ENCODE measurements around the gene MIGA1. TPM values are rescaled to one million over a fixed set of nuclear protein-coding genes. Genes with fewer than 3 reads are reported as not detected.

Gene MIGA1
- total RNA-seq, 1 donor from 2014 or later, result 10.8 TPM

- peak within 1 kb of the TSS; percentile 80 to 96 for H3K4me3 ChIP-seq
- H3K9me3 ChIP-seq, result no peaks in the 10 kb centered on the region
- TF ChIP-seq POLR2AphosphoS5 (IDR thresholded peaks at IDR 0.05; ENCODE audit: insufficient read depth in 1 of 2, low read depth in 1 of 2), result peak; percentile 62 to 95
- TF ChIP-seq, protein P1, sequence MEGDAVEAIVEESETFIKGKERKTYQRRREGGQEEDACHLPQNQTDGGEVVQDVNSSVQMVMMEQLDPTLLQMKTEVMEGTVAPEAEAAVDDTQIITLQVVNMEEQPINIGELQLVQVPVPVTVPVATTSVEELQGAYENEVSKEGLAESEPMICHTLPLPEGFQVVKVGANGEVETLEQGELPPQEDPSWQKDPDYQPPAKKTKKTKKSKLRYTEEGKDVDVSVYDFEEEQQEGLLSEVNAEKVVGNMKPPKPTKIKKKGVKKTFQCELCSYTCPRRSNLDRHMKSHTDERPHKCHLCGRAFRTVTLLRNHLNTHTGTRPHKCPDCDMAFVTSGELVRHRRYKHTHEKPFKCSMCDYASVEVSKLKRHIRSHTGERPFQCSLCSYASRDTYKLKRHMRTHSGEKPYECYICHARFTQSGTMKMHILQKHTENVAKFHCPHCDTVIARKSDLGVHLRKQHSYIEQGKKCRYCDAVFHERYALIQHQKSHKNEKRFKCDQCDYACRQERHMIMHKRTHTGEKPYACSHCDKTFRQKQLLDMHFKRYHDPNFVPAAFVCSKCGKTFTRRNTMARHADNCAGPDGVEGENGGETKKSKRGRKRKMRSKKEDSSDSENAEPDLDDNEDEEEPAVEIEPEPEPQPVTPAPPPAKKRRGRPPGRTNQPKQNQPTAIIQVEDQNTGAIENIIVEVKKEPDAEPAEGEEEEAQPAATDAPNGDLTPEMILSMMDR (IDR thresholded peaks at IDR 0.05), result no peak
- peak in 1 of 2 donors; percentile 69 for TF ChIP-seq POLR2A (IDR thresholded peaks at IDR 0.05)
- intact Hi-C loops (cut with DNase I), result loop anchor here (5.0 kb wide), 1 partner anchor 77 kb away; the partner anchor contains the start of gene ZZZ3
- DNase-seq (ENCODE audit: extremely low spot score in 2 of 2), result peak in 1 of 2 donors; percentile 87
- H3K4me1 ChIP-seq, result peaks cover 43% of the 10 kb centered on the region
- H3K27ac ChIP-seq, result peak within 1 kb of the TSS; percentile 90
- H3K36me3 ChIP-seq, result no peaks in the 10 kb centered on the region
- H3K27me3 ChIP-seq, result no peaks in the 10 kb centered on the region
Measured at GRCh38 chr1:77759071-77760028, 20.1 kb upstream of the MIGA1 start, which contains the start of gene USP33. Gene USP33, minus strand, starts transcription at chr1:77759852. Its CDS starts 18,155 bp downstream, at chr1:77741697.

DNA sequence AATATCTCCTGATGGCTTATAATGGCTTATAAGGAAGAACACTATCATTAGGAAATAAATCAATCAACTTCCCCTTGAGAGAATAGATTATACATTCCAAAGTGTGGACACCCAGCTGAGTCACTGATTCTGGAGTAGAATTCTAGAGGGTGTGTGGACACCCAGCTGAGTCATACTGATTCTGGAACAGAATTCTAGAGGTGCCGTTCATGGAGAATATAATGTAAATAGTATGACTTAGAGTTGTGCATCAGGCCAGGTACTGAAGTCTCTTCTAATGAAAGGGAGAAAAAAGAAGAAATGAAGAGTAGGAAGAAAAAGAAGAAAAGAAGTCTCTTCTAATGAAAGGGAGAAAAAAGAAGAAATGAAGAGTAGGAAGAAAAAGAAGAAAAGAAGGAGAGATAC lies 17.4 kb upstream of the MIGA1 start:
- Histone ChIP-seq H3K27me3 (no peaks in the 10 kb centered on the region), H3K9me3 (no peaks in the 10 kb centered on the region), H3K4me3 (no peak overlapping the region), H3K4me1 (peaks cover 16% of the 10 kb centered on the region), H3K27ac (no peak overlapping the region), H3K36me3 (no peaks in the 10 kb centered on the region)
- TF ChIP-seq POLR2AphosphoS5 (IDR thresholded peaks at IDR 0.05; ENCODE audit: insufficient read depth in 1 of 2, low read depth in 1 of 2) (no peak), POLR2A (IDR thresholded peaks at IDR 0.05) (no peak)
- TF ChIP-seq, protein P1 (IDR thresholded peaks at IDR 0.05), result no peak
- intact Hi-C loops (cut with DNase I), result no loop called here
- DNase-seq (ENCODE audit: extremely low spot score in 2 of 2), result no peak

DNA sequence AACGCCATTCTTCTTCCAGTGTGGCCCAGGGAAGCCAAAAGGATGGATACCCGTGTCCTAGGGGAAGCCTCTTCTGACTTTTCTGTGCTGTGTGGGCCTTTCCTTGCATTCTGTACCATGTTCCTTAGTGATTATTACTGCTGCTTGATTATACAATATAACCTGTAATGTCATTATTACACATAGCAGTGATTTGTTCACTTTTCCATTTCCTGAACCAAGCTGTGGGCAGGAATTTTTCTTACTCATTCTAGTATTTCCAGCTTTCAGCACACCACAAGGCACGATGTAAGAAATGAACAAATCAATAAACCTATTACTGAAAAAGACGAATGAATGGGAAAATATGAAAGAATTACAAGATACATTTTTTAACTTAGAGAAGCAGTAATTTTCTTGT lies 11.4 kb upstream of the MIGA1 start:
- no peak overlapping the region for H3K27ac ChIP-seq
- no peaks in the 10 kb centered on the region for H3K36me3 ChIP-seq
- H3K4me1 ChIP-seq, result no peaks in the 10 kb centered on the region
- no peak for DNase-seq (ENCODE audit: extremely low spot score in 2 of 2)
- intact Hi-C loops (cut with DNase I), result no loop called here
- no peak overlapping the region for H3K4me3 ChIP-seq
- H3K27me3 ChIP-seq, result no peaks in the 10 kb centered on the region
- H3K9me3 ChIP-seq, result no peaks in the 10 kb centered on the region
- TF ChIP-seq POLR2A (IDR thresholded peaks at IDR 0.05) (no peak), POLR2AphosphoS5 (IDR thresholded peaks at IDR 0.05; ENCODE audit: insufficient read depth in 1 of 2, low read depth in 1 of 2) (no peak)
- TF ChIP-seq, protein P1 (IDR thresholded peaks at IDR 0.05), result no peak

- no peaks in the 10 kb centered on the region for H3K36me3 ChIP-seq
- intact Hi-C loops (cut with DNase I), result no loop called here
- TF ChIP-seq POLR2AphosphoS5 (IDR thresholded peaks at IDR 0.05; ENCODE audit: insufficient read depth in 1 of 2, low read depth in 1 of 2) (no peak), POLR2A (IDR thresholded peaks at IDR 0.05) (no peak)
- TF ChIP-seq, protein P1 (IDR thresholded peaks at IDR 0.05), result no peak
- no peaks in the 10 kb centered on the region for H3K27me3 ChIP-seq
- no peaks in the 10 kb centered on the region for H3K9me3 ChIP-seq
- no peak for DNase-seq (ENCODE audit: extremely low spot score in 2 of 2)
- no peak overlapping the region for H3K4me3 ChIP-seq
- H3K4me1 ChIP-seq, result peaks cover 14% of the 10 kb centered on the region
- no peak overlapping the region for H3K27ac ChIP-seq
Measured at GRCh38 chr1:77776007-77776700, 3.3 kb upstream of the MIGA1 start.

All from vagina (tissue), 2 donors.